GM18867 (cell line): ENCODE data around the gene NDC80.
"Not testable (repeated sequence)": the region's sequence is repeated elsewhere in the genome, so short reads cannot be mapped to it uniquely, and the experiment has no call there.

ENCODE experiments used
- ATAC-seq: cut with Tn5 transposase; IDR thresholded peaks from one replicate; pipeline ENCODE4 v1.9.1; 2021; ENCODE audit warnings: mild to moderate bottlenecking, moderate library complexity; ENCODE audit not compliant: unreplicated experiment

The NDC80 gene

GRCh38 chr18:2617401-2617998 lies 46.1 kb downstream of the NDC80 start:
- ATAC-seq = no peak

GRCh38 chr18:2618009-2618408 lies 46.7 kb downstream of the NDC80 start:
- no peak for ATAC-seq

DNA sequence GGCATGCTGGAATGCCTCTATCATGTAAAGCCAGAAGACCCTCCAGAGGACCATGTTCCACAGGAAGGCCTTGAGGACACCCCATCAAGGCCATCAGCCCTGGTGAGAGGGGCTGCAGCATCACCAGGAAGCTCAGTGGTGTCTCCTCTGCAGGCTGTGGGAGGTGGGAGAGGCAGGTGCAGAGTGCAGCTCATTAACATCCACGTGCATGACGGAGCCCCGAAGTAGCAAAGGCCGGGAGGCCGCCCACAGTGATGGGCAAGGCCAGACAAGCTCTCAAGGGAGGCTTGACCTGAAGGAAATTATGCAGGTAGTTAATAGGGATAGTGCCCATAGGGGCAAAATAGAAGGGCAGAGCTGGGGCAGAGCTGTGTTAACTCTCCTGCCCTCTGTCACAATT lies 53.9 kb downstream of the NDC80 start:
- ATAC-seq = no peak

GRCh38 chr18:2627821-2628276 lies 56.5 kb downstream of the NDC80 start:
- ATAC-seq = no peak

DNA sequence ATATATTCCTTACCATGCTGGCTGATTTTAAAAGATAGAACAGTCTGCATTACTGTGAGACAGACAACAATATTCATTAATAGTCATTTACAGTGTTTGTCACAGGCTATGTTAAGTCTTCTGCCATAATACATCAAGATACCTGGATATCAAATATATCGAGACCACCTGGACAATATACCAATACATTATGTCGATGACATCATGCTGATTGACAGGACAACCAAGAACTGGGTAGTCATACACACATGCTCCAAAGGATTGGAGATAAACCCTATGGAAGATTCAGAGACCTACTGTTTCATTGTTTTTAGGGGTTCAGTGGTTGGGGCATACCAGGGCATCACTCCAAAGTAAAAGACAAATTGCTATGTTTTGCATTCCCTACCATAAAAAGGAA lies 57.6 kb downstream of the NDC80 start:
- no peak for ATAC-seq

- no peak for ATAC-seq
Observed at GRCh38 chr18:2635586-2635985, 64.2 kb downstream of the NDC80 start.

DNA sequence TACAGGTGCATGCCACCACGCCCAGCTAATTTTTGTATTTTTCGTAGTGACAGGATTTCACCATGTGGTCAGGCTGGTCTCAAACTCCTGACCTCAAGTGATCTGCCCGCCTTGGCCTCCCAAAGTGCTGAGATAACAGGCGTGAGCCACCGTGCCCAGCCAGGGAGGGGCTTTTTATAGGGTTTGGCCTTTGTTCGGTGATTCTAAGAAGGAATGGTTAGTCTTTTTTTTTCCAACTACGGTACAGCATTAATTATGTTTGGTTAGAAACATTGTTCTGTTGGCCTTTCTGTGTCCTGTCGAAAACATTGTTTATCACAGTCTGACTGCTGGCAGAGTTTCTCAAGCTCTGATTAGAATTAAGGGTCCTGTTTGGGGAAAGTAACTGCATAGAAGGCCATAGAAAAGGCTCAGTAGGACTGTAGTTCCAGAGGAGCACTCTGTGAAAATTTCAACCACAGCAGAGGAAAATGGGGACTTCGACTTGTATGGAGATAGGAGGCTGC lies 64.8 kb downstream of the NDC80 start:
- peak; percentile 21 for ATAC-seq

- peak; percentile 73 for ATAC-seq
Observed at GRCh38 chr18:2641638-2642037, 70.3 kb downstream of the NDC80 start.

DNA sequence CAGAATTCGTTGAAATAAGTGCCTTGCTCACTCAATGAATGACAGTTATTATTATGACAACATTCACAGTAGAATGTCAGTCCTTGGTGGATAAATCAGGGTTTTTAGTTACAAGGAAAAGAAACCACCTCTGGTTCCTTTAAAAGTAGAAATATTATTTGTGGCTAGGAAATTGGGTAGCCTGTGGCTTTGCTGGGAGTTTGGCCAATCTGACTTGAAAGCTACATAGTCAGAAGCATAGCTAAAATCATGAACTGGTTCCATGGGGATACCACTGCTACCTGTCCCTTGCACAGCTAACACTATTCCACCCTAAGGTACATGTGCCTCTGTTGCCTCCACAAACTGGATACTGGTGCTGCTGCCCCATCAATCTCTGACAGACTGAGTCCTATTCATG lies 71.4 kb downstream of the NDC80 start:
- ATAC-seq = no peak

GRCh38 chr18:2644535-2644934 lies 73.2 kb downstream of the NDC80 start:
- no peak for ATAC-seq

DNA sequence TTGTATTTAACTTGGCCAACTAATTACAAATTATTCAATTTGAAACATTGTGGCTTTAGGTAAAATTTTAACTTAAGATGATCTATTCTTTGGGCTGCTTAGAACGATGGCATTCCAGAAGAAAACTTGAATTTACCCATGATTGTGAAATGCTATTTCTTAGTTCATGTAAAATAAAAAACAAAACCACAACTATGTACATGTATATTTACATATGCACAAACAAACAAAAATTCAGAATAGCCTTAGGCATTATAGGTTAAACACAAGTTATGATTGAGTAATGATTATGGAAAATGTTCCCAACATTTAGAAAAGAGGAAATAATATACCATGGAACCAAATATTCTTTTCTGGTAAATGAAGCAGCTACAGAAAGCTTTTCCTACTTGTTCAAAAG lies 80.6 kb downstream of the NDC80 start:
- no peak for ATAC-seq

DNA sequence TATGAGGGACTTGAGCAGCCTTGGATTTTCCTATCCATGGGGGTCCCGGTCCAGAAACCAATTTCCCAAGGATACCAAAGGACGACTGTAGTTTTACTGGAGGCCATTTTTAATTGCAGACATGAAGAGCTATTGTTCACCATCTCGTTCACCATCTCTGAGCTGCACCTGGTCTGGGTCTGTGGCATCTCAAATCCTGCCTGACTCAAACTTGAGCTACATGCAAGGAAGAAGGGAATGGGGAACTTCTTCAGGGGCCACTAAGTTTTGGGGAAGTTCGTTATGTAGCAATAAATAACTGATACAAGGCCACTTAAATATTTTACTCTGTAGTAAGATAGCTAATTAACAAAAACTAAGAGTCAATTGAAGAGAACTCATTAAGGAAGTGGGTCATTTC lies 82.1 kb downstream of the NDC80 start:
- no peak for ATAC-seq

- no peak for ATAC-seq
Observed at GRCh38 chr18:2654169-2654927, 83.0 kb downstream of the NDC80 start.

- ATAC-seq = peak; percentile 45
Observed at GRCh38 chr18:2654928-2655177, 83.5 kb downstream of the NDC80 start.

GRCh38 chr18:2655178-2655953 lies 84.0 kb downstream of the NDC80 start, which contains the start of gene SMCHD1:
Gene SMCHD1, plus strand, starts transcription at chr18:2655726. Its CDS starts 350 bp downstream, at chr18:2656076.
- peak; percentile 70 for ATAC-seq

- peak; percentile 31 for ATAC-seq
Observed at GRCh38 chr18:2655954-2656236, 84.5 kb downstream of the NDC80 start.

DNA sequence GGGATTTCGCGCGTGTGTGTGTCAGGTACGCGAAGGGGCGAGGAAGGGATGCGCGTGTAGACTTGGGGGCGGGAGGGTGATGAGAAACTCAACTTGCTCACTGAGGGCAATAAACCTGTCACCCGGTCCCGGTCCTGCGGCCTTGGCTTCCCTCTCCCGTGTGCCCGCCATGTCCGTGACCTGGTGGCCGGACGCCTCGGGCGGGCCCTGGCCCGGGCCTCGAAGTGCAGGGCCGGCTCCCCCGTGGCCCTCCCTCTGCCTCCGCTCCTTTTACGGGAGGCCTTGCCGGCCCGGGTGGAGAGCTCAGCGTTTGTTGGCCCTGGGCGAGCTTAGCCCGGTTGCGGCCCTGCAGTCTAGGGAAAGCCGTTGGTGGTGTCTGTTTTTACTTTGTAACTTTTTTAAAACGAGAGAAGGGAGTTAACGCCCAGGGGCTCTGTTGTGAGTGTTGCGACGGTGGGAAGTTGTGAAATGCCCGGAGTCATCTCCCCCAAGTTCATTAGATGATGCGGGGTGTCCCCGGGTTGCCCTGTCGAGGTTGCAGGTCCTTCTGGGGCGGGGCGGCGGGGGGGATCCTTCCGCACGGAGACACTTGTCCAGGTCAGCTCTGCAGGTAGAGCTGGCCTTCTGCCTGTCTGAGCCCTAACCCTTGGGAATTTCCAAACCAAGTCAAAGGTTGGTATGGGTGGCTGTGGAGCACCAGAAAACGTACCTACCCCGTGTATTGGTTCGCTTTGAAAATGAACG lies 85.1 kb downstream of the NDC80 start:
- peak; percentile 5 for ATAC-seq

GRCh38 chr18:2656981-2657512 lies 85.7 kb downstream of the NDC80 start:
- ATAC-seq = no peak

GRCh38 chr18:2657788-2658458 lies 86.6 kb downstream of the NDC80 start:
- no peak for ATAC-seq

DNA sequence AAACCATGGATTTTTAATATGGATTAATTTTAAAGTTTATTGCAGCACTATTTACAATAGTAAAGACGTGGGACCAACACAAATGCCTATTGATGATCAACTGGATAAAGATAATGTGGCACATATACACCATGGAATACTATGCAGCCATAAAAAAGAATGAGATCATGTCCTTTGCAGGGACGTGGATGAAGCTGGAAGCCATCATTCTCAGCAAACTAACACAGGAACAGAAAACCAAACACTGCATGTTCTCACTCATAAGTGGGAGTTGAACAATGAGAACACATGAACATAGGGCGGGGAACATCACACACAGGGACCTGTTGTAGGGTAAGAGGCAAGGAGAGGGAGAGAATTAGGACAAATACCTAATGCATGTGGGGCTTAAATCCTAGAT lies 89.5 kb downstream of the NDC80 start:
- not testable (repeated sequence) for ATAC-seq
